ENCODE data around the gene SMAD3. TPM values are rescaled to one million over a fixed set of nuclear protein-coding genes. Genes with fewer than 3 reads are reported as not detected.

The SMAD3 gene
- total RNA-seq, 2 donors from 2014 or later: 20.8 to 37.8 TPM

GRCh38 chr15:67147396-67147949, 82.1 kb downstream of the SMAD3 start:
- no peak for DNase-seq (ENCODE audit: low spot score)
- Histone ChIP-seq H3K36me3 (no peaks in the 10 kb centered on the region), H3K4me1 (peaks cover 0 to 83% of the 10 kb centered on the region in 2 donors), H3K9me3 (no peaks in the 10 kb centered on the region), H3K4me3 (no peak overlapping the region), H3K27ac (peak overlapping the region; percentile 66 to 78), H3K27me3 (no peaks in the 10 kb centered on the region)
- no peak for TF ChIP-seq CTCF (IDR thresholded peaks at IDR 0.05)

DNA sequence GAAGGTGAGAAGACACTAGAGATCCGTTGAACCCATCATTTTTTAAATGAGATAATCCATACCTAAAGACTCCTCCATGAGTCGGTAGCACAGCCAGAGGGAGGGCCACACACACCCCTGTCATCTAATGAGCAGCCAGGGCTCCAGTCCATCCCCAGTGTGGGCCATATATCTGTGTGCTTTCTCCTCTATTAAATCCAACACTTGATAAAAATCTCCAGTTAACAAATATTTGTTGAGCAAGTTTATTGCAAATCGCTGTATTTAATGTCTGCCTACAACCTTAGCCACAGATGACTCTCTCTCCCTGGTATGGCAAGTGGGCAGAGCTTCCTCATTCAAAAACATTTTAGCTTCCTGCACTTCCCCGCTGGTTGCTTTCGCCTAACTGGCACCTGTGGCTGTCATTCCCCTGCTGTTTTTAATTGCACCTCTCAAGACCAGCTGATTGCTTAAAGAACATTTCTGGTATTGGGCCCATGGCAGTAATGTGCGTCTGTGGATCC, 82.8 kb downstream of the SMAD3 start:
- no peaks in the 10 kb centered on the region for H3K27me3 ChIP-seq
- peaks cover 0 to 80% of the 10 kb centered on the region in 2 donors for H3K4me1 ChIP-seq
- no peaks in the 10 kb centered on the region for H3K36me3 ChIP-seq
- no peak for TF ChIP-seq CTCF (IDR thresholded peaks at IDR 0.05)
- H3K27ac ChIP-seq: peak overlapping the region; percentile 66 to 78
- H3K9me3 ChIP-seq: no peaks in the 10 kb centered on the region
- H3K4me3 ChIP-seq: no peak overlapping the region
- DNase-seq (ENCODE audit: low spot score): no peak

DNA sequence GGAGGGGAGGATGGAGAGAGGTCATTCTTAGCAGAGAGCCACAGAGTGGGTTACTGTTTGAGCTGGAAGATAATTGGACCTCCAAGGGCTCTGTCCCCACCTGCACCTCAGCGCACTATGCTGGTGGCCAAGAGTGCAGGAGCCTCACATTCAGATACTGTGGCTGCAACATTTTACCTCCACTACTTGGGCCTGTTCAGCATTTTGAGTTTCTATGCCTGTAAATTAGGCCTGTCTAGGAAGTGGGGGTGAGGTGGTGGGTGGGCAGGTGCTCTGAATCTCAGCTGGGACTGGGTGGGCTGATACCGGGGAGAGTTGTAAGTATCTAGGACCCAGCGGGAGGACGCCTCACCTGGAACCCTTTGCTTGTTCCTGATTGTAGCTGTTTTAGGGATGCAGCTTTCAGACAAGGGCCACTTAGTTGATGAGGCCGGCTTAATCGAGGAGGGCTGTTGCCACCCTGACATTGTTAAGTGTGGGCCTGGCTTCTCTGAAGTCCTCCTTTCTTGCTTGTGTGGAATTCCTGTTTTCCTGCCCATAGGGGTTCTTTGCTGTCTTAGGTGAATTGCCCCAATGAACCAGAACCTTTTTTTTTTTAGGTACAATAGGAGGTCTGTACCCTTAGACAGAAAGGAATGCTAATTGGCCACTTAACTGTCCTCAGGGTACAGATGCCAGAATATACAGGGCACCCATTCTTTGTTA, 83.8 kb downstream of the SMAD3 start:
- Histone ChIP-seq H3K27ac (peak overlapping the region; percentile 60 to 78), H3K9me3 (no peaks in the 10 kb centered on the region), H3K4me1 (peaks cover 0 to 83% of the 10 kb centered on the region in 2 donors), H3K36me3 (no peaks in the 10 kb centered on the region), H3K27me3 (no peaks in the 10 kb centered on the region), H3K4me3 (no peak overlapping the region)
- DNase-seq (ENCODE audit: low spot score): no peak
- no peak for TF ChIP-seq CTCF (IDR thresholded peaks at IDR 0.05)

DNA sequence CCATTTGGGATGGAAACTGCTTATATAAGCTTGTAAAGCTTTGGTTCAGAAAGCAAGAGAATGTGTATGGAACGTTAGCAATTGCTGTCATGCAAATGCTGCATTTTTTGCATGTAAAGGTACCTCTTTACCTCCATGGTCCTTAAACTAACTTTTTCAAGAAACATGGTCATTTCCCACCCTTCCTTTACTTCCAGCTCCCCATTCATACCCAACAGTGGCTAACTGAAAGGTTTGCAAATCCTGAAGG, 84.3 kb downstream of the SMAD3 start:
- Histone ChIP-seq H3K36me3 (no peaks in the 10 kb centered on the region), H3K27me3 (no peaks in the 10 kb centered on the region), H3K4me3 (no peak overlapping the region), H3K4me1 (peaks cover 0 to 80% of the 10 kb centered on the region in 2 donors), H3K9me3 (no peaks in the 10 kb centered on the region), H3K27ac (peak overlapping the region; percentile 60 to 78)
- no peak for DNase-seq (ENCODE audit: low spot score)
- no peak for TF ChIP-seq CTCF (IDR thresholded peaks at IDR 0.05)

GRCh38 chr15:67150023-67150860, 84.8 kb downstream of the SMAD3 start:
- DNase-seq (ENCODE audit: low spot score): peak; percentile 91
- Histone ChIP-seq H3K36me3 (no peaks in the 10 kb centered on the region), H3K4me3 (peak overlapping the region in 1 of 2 donors; percentile 9), H3K4me1 (peaks cover 0 to 75% of the 10 kb centered on the region in 2 donors), H3K27ac (peak overlapping the region; percentile 60 to 78), H3K27me3 (no peaks in the 10 kb centered on the region), H3K9me3 (no peaks in the 10 kb centered on the region)
- TF ChIP-seq CTCF (IDR thresholded peaks at IDR 0.05): no peak

Measured in right atrium auricular region (tissue), 2 donors.